Activated naive CD8-positive, alpha-beta T cell treated with anti-CD3 and anti-CD28 coated beads for 36 hours (primary cell): ENCODE results near the gene PASK. TPM values are rescaled to one million over a fixed set of nuclear protein-coding genes. Genes with fewer than 3 reads are reported as not detected.

Source experiments
- DNase-seq: peaks from one replicate; pipeline ENCODE4 v3.0.0; 2021
- H3K27ac Mint-ChIP-seq: one replicate; pipeline ENCODE4 v1.8.0; 2022; ENCODE audit warnings: mild to moderate bottlenecking, moderate library complexity, mixed read lengths
- H3K27me3 Mint-ChIP-seq: one replicate; pipeline ENCODE4 v1.8.0; 2022; ENCODE audit warnings: mild to moderate bottlenecking, mixed read lengths
- H3K36me3 Mint-ChIP-seq: one replicate; pipeline ENCODE4 v1.8.0; 2021; ENCODE audit warnings: mild to moderate bottlenecking, mixed read lengths
- H3K4me1 Mint-ChIP-seq: one replicate; pipeline ENCODE4 v1.8.0; 2021; ENCODE audit warnings: mixed read lengths
- H3K4me3 Mint-ChIP-seq: one replicate; pipeline ENCODE4 v1.8.0; 2022; ENCODE audit warnings: mild to moderate bottlenecking, moderate library complexity, mixed read lengths
- H3K9me3 Mint-ChIP-seq: one replicate; pipeline ENCODE4 v1.8.0; 2022; ENCODE audit warnings: mixed read lengths
- total RNA-seq, 2 experiments: library from RNA; stranded (reverse); gene quantifications; one replicate each; pipeline ENCODE4 v1.2.3, GENCODE V29; 2021

Gene PASK
- total RNA-seq, 2 experiments from 2014 or later, result 68.5 to 76.4 TPM

DNA sequence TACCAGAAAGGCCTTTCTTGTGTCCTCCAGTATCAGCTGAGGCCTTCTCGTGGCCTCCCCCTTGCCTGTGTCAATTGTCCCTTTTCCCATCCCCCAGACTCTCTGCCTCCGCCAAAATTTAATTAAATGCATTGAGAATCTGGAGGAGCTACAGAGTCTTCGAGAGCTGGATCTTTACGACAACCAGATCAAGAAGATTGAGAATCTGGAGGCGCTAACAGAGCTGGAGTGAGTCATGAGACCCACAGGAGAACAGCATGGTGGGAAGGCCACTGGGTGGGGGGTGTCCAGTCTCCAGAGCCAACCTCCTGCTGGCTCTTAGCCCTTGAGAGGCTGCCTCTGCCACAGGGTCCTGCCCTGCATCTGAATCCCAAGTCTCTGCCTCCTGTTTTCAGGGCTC is 9.8 kb upstream of the PASK start:
- no peaks in the 10 kb centered on the region for H3K9me3 Mint-ChIP-seq
- H3K27ac Mint-ChIP-seq, result no peak overlapping the region
- H3K27me3 Mint-ChIP-seq, result no peaks in the 10 kb centered on the region
- no peak for DNase-seq
- H3K4me3 Mint-ChIP-seq, result no peak overlapping the region
- H3K36me3 Mint-ChIP-seq, result peaks cover 12% of the 10 kb centered on the region
- H3K4me1 Mint-ChIP-seq, result peaks cover 12% of the 10 kb centered on the region

DNA sequence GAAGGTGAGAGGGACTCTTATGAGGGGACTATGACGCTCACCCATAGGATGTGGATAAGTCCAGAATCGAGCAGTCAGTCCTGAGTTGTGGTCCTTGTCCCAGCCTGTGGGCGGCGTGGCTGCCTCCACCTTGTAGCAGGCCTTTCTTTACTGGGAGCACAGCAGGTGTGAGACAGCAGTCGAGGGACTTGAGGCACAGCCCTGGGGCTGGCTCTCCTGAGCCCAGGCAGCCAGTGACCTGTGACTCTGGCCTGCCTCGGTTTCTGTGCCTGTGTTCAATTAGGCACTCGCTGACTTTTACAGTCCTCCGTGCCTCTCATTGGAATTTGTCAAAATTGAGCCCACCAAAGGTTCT is 9.3 kb upstream of the PASK start:
- Mint-ChIP-seq H3K9me3 (no peaks in the 10 kb centered on the region), H3K4me3 (no peak overlapping the region), H3K27ac (no peak overlapping the region), H3K36me3 (peaks cover 13% of the 10 kb centered on the region), H3K4me1 (peaks cover 11% of the 10 kb centered on the region), H3K27me3 (no peaks in the 10 kb centered on the region)
- DNase-seq, result no peak

DNA sequence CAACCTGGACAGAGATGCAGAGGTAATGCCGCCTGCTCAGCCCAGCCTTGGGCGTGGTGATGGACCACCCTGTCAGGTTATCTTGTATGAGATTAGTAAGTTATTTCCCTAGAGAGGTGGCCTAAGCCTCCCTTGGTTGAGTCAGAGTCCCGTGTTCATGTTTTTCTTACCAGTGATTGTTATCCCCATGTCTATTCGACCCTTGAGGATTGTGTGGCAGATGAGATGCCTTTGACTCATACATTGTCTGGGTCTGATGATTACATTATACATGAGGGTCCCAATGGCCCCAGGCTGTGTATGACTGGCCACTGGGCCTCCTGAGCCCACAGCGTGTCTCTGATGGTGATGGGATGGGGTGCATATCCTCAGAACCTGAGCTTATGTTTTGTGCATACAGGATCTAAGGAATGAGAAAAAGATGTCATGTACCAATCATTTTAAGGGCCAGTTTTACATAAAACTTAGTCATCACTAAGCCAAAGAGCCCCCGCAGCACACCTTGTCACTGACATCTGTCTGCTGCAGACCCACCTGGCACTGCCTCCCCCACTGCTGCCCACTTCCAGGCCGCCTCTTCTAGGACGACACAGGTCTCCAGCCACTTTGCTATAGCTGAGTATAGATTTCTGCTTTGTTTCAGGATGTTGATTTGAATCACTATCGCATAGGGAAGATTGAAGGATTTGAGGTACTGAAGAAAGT is 8.7 kb upstream of the PASK start:
- H3K4me1 Mint-ChIP-seq, result peaks cover 16% of the 10 kb centered on the region
- no peaks in the 10 kb centered on the region for H3K9me3 Mint-ChIP-seq
- peaks cover 17% of the 10 kb centered on the region for H3K36me3 Mint-ChIP-seq
- no peak overlapping the region for H3K27ac Mint-ChIP-seq
- H3K4me3 Mint-ChIP-seq, result no peak overlapping the region
- DNase-seq, result no peak
- H3K27me3 Mint-ChIP-seq, result no peaks in the 10 kb centered on the region

DNA sequence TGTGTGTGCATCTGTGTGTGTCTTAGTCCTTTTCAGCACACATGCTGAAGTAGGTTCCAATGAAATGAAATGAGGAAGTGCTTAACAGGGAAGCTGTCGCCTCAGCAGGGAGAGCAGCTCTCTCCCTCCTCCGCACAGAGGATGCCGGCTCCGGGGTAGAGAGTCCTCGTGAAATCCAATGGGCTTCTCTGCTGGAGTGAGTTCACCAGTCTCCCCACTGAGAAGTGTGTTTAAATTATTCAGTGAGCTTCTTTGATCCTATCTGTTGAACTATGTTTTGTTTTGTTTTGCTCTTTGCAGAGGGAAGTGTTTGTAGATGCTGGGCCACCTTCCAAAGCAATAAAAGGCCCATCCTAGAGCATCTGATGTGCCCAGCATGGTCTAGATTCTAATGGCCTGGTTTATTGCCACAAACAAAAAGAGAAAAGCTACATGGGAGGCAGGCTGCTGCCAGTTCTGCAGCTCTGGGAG is 7.7 kb upstream of the PASK start:
- DNase-seq, result no peak
- H3K9me3 Mint-ChIP-seq, result no peaks in the 10 kb centered on the region
- H3K36me3 Mint-ChIP-seq, result peaks cover 17% of the 10 kb centered on the region
- H3K4me1 Mint-ChIP-seq, result peaks cover 23% of the 10 kb centered on the region
- no peak overlapping the region for H3K27ac Mint-ChIP-seq
- no peak overlapping the region for H3K4me3 Mint-ChIP-seq
- H3K27me3 Mint-ChIP-seq, result no peaks in the 10 kb centered on the region

DNA sequence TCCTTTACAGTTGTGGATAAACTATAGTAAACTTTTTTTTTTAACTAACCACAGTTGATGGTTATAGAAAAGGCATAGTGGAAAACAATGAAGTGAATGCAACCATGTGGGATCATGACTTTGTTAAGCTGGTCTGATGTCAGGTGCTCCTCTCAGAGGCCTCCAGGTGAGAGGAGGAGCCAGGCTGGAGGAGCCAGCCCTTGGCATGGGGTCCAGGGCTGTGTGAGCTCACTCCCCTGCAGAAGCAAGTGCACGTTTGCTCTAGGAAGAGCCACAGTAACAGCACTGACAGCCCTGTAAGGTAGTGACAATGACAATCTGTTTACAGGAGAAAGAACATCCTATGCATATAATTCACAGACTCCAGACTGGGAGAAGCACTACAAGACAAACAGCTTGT is 6.7 kb upstream of the PASK start:
- peaks cover 34% of the 10 kb centered on the region for H3K4me1 Mint-ChIP-seq
- peaks cover 17% of the 10 kb centered on the region for H3K36me3 Mint-ChIP-seq
- H3K9me3 Mint-ChIP-seq, result no peaks in the 10 kb centered on the region

DNA sequence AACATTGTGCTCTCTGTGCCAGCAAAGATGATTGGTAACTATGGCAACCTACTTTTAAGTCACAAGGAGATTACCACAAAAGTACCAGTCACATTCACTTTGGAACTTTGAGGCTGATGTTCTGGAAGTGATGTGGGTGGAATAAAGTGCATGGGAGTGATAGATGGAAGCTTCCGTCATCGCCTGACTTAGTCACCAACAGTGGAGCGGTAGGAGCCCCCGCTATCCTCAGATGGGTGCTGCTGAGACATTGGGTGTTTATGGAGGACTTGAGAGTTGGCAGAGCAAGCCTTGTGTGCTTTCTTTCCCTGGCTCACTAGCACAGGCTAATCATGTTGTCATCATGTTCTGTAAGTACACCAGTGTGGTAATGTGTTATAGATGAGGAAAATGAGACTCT is 5.6 kb upstream of the PASK start:
- Mint-ChIP-seq H3K4me1 (peaks cover 34% of the 10 kb centered on the region), H3K36me3 (peaks cover 17% of the 10 kb centered on the region), H3K27me3 (no peaks in the 10 kb centered on the region), H3K4me3 (no peak overlapping the region), H3K9me3 (no peaks in the 10 kb centered on the region), H3K27ac (no peak overlapping the region)
- DNase-seq, result no peak

More for the DNA sequence above, 6.7 kb upstream of the PASK start:
- no peaks in the 10 kb centered on the region for H3K27me3 Mint-ChIP-seq
- no peak overlapping the region for H3K27ac Mint-ChIP-seq
- DNase-seq, result no peak
- H3K4me3 Mint-ChIP-seq, result no peak overlapping the region

DNA sequence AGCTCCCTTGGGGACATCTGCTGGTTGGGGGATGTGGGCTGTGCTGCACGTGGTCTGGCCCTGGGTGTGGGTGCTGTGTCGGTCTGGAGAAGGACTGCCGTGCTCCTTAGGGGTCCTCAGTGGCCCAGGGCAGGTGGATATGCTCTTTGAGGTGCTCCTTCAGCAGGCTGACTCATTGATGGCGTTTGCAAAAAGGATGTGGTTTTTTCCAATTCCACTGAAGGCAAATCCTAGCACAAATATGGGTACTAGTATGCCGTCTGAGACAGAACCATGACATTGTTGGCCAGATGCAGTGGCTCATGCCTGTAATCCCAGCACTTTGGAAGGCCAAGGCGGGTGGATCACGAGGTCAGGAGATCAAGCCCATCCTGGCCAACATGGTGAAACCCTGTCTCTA is 4.3 kb upstream of the PASK start:
- no peak for DNase-seq
- H3K4me3 Mint-ChIP-seq, result no peak overlapping the region
- H3K27me3 Mint-ChIP-seq, result no peaks in the 10 kb centered on the region

DNA sequence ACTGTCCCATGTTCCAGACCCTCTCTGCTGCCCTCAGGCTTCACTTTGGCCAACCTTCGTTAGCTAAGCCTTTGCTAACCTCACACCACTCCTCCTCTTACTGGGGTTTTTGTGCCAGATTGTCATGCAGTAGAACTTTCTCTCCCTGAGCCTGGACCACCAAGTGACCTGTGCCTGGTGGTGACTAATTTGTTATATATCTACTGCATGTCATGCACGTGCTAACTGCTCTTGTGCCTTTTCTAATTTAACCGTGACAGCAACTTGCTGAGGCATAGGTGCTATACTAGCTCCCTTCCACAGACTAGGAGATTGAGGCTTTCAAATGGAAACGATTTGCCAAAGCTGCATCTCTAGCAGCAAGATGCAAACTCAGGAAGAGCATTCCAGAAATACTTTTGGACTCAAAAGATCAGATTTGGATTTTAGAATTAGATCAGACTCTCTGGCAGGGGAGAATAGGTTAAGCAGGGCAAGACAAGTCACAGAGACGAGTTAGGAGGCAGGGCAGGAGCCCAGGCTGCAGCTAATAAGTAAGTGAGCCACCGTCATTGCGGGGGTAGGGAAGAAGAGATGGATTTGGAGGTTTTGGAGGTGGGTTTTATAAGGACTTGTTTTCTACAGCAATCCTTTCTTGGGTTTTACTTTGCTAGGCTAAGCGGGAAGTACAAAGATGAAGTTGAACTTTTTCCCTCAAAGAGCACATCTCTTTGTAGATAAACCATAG is 2.8 kb upstream of the PASK start:
- no peaks in the 10 kb centered on the region for H3K9me3 Mint-ChIP-seq
- H3K27me3 Mint-ChIP-seq, result no peaks in the 10 kb centered on the region
- H3K4me3 Mint-ChIP-seq, result peak overlapping the region; percentile 95
- peaks cover 8% of the 10 kb centered on the region for H3K36me3 Mint-ChIP-seq
- DNase-seq, result no peak
- peaks cover 41% of the 10 kb centered on the region for H3K4me1 Mint-ChIP-seq
- peak overlapping the region; percentile 18 for H3K27ac Mint-ChIP-seq

More for the DNA sequence above, 4.3 kb upstream of the PASK start:
- H3K27ac Mint-ChIP-seq, result no peak overlapping the region
- H3K36me3 Mint-ChIP-seq, result peaks cover 13% of the 10 kb centered on the region
- peaks cover 34% of the 10 kb centered on the region for H3K4me1 Mint-ChIP-seq
- H3K9me3 Mint-ChIP-seq, result no peaks in the 10 kb centered on the region

DNA sequence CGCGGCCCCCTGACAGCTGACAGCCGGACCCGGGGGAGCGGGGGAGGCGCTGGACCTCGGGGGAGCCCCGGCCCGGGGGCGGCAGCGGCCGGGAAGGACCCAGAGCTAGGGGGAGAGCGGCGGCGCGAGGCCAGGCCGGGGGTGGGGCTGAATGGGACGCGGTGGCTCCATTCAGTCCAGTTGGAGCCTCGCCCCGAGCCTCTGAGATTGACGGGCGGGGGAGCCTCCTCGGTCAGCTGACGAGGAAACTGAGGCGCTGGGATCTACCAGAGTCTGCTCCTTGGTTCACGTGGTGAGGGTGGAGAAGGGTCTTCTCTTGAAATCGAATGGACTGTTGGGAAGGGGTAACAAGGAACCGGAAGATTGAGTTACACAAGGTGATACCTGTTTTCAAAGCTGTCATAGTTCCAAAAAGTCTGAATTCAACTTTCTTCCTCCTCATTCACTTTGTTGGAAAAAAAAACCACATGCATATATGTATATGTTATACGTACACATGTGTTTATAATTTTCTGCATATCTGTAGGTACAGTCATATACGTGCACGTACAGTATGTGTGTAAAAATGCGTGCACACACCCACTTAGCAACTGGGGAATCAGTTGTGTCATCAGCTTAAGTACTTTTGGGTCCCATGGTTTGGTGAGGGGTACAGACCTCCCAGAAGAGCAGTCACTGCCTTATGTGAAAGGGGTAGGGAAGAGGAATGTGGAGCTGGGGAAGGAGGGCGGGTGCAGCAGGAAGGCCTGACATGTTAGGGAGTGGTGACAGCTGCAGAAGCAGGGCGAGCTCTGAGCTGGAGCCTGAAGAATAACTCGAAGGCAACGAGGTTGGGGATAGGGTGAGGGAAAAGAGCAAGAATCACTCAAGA is 1.6 kb upstream of the PASK start:
- Mint-ChIP-seq H3K4me3 (peak overlapping the region; percentile 95), H3K36me3 (peaks cover 8% of the 10 kb centered on the region), H3K4me1 (peaks cover 48% of the 10 kb centered on the region), H3K27ac (peak overlapping the region; percentile 86), H3K9me3 (no peaks in the 10 kb centered on the region), H3K27me3 (no peaks in the 10 kb centered on the region)
- no peak for DNase-seq

DNA sequence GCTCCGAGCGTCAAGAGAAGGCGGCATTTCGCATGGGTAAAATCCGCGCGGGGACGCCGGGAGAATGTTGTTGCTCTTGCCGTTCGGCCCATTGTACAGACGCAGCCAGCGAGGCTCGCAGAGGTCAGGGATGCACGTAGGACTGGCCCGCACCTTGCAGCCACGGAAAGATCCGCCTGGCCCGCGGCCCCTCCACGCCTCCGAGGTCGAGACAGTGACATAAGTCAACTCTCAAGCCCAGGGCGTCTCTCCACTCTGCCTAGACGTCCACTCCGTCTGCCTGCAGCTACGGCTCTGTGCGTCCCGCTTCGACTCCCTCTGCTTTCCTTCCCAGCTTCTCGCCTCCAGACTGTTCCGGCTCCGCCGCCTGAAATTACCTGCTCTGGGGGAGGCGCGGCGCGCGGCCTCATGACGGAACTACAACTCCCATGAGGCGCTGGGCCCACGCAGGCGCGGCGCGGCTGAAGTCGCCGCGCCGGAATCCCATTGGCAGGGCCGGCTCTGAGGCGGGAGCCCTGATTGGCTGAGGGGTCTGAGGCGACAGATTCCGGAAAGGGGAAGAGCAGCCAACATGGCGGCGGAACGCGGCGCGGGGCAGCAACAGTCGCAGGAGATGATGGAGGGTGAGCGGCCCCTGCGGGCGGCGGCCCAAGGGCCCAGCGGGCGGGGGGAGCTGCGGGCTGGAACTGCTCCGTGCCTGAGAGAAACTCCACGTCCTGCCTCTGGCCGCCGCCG is 820 bp upstream of the PASK start, which contains the start of gene PPP1R7:
TSS of gene PPP1R7 (plus strand) at position 543 of the 735 bp plus-strand sequence. CDS start at position 572, 29 bp downstream.
- Mint-ChIP-seq H3K9me3 (no peaks in the 10 kb centered on the region), H3K4me1 (peaks cover 48% of the 10 kb centered on the region), H3K36me3 (peaks cover 8% of the 10 kb centered on the region), H3K27ac (peak within 1 kb of the TSS; percentile 86), H3K4me3 (peak within 1 kb of the TSS; percentile 95), H3K27me3 (no peaks in the 10 kb centered on the region)
- DNase-seq, result peak; percentile 94

DNA sequence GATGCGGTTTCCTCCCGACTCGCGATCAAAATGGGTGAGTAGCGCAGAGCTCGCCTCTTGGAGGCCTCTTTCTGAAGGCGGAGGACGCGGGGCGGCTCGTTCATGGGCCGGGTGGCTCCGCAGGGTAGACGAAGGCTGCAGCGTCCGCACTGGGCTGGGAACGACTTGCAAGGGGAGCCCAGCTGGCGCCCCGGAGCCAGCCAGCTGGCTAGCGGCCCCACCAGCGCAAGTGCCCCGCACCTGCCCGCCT is 328 bp upstream of the PASK start:
- peak overlapping the region; percentile 76 for H3K27ac Mint-ChIP-seq
- no peaks in the 10 kb centered on the region for H3K27me3 Mint-ChIP-seq
- H3K4me1 Mint-ChIP-seq, result peaks cover 45% of the 10 kb centered on the region
- H3K9me3 Mint-ChIP-seq, result no peaks in the 10 kb centered on the region
- DNase-seq, result no peak
- H3K36me3 Mint-ChIP-seq, result peaks cover 6% of the 10 kb centered on the region
- H3K4me3 Mint-ChIP-seq, result peak overlapping the region; percentile 95

DNA sequence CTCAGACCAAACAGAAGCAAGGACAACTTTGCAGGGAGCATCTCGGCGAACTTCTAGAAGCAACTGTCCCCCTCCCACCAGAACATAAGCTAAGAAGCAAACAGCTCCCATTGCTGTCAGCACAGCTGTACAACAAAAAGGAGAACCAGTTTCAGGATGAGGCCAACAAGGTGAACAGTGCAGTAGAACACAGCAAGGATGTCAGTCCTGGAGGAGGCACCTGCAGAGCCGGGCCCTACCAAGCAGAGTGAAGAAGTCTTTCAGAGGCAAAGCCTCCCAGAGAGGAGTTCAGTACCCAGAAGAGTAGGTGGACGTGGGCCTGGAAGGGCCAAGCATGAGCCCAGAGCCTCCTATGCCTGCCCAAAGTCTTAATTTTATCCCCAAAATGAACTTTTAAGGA is 1.0 kb downstream of the PASK start:
- H3K36me3 Mint-ChIP-seq, result peaks cover 6% of the 10 kb centered on the region
- peaks cover 40% of the 10 kb centered on the region for H3K4me1 Mint-ChIP-seq
- H3K27me3 Mint-ChIP-seq, result no peaks in the 10 kb centered on the region
- no peak for DNase-seq
- peak overlapping the region; percentile 95 for H3K4me3 Mint-ChIP-seq
- H3K9me3 Mint-ChIP-seq, result no peaks in the 10 kb centered on the region
- H3K27ac Mint-ChIP-seq, result peak overlapping the region; percentile 60

DNA sequence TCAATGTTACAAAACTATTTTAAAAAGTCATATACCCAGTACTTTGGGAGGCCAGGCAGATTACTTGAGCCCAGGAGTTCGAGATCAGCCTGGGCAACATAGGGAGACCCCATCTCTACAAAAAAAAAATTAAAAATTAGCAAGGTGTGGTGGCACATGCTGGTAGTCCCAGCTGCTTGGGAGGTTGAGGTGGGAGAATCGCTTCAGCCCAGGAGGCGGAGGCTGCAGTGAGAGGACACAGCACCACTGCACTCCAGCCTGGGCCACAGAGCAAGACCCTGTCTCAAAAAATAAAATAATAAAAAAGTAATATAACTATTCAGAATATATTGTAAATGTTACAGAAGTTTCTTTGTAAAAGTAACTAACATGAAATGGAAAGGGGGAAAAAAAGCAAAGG is 1.9 kb downstream of the PASK start:
- H3K4me3 Mint-ChIP-seq, result no peak overlapping the region
- no peaks in the 10 kb centered on the region for H3K9me3 Mint-ChIP-seq
- no peaks in the 10 kb centered on the region for H3K27me3 Mint-ChIP-seq
- H3K36me3 Mint-ChIP-seq, result peaks cover 4% of the 10 kb centered on the region
- peaks cover 34% of the 10 kb centered on the region for H3K4me1 Mint-ChIP-seq
- no peak for DNase-seq
- no peak overlapping the region for H3K27ac Mint-ChIP-seq

DNA sequence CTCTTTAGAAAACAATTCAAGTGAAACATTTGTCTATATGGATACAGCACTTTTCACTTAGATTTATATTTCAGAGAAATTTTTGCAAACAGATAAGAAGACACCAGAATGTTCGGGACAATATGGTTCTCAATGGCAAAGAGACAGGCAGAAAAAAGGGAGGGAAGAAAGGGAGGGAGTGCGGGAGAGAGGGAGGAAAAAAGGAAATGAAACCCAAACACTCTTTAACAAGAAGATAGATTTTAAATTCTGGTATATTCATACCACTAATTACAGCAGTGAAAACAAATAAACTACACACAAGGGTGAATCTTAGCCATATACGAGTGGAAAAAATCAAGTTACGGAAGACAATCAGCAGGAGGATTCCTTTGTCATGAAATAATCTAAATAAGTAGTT is 3.0 kb downstream of the PASK start:
- Mint-ChIP-seq H3K27ac (no peak overlapping the region), H3K4me3 (no peak overlapping the region), H3K36me3 (peaks cover 10% of the 10 kb centered on the region), H3K9me3 (no peaks in the 10 kb centered on the region), H3K27me3 (no peaks in the 10 kb centered on the region), H3K4me1 (peaks cover 23% of the 10 kb centered on the region)
- no peak for DNase-seq

DNA sequence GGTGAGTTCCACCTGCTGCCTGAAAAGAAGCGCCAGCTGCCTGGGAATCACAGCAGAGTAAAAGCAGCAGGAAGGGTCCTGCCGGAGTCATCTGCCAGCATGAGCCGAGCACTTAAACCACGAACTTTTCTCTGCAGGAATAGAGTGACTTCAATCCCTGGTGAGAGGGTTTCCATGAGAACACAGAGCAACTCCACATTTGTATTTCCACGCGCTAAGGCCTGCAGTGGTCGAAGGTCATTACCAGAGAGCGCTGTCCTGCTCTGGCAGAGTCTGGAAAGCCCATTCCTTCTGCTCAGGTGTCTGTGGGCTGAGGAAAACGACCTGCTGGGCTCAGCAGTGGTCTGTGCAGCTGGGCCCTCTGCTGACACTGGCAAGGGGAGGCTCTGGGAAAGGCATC is 6.7 kb downstream of the PASK start:
- no peak overlapping the region for H3K27ac Mint-ChIP-seq

More for the DNA sequence above, 6.7 kb downstream of the PASK start:
- no peak for DNase-seq
- H3K9me3 Mint-ChIP-seq, result no peaks in the 10 kb centered on the region
- no peak overlapping the region for H3K4me3 Mint-ChIP-seq
- H3K4me1 Mint-ChIP-seq, result peaks cover 9% of the 10 kb centered on the region
- peaks cover 12% of the 10 kb centered on the region for H3K36me3 Mint-ChIP-seq
- no peaks in the 10 kb centered on the region for H3K27me3 Mint-ChIP-seq
